GM21390 (cell line): ENCODE measurements around the gene IFIT3.

ENCODE experiments used
- ATAC-seq: cut with Tn5 transposase; IDR thresholded peaks from one replicate; pipeline ENCODE4 v1.9.1; 2021; ENCODE audit not compliant: unreplicated experiment

The IFIT3 gene

GRCh38 chr10:89355394-89355931, 27.7 kb downstream of the IFIT3 start:
- ATAC-seq = no peak

GRCh38 chr10:89357096-89357495, 29.3 kb downstream of the IFIT3 start:
- no peak for ATAC-seq

- ATAC-seq = no peak
Measured at GRCh38 chr10:89357975-89358374, 30.2 kb downstream of the IFIT3 start.

GRCh38 chr10:89360157-89360556, 32.4 kb downstream of the IFIT3 start:
- no peak for ATAC-seq

GRCh38 chr10:89362929-89363328, 35.1 kb downstream of the IFIT3 start:
- ATAC-seq = no peak

GRCh38 chr10:89363729-89364442, 36.1 kb downstream of the IFIT3 start:
- peak; percentile 46 for ATAC-seq

GRCh38 chr10:89364531-89364930, 36.7 kb downstream of the IFIT3 start:
- ATAC-seq = peak; percentile 41

- peak; percentile 67 for ATAC-seq
Measured at GRCh38 chr10:89367529-89367928, 39.7 kb downstream of the IFIT3 start.

- ATAC-seq = no peak
Measured at GRCh38 chr10:89368129-89368528, 40.3 kb downstream of the IFIT3 start.

- no peak for ATAC-seq
Measured at GRCh38 chr10:89369156-89370105, 41.6 kb downstream of the IFIT3 start.

GRCh38 chr10:89371079-89371478, 43.3 kb downstream of the IFIT3 start:
- no peak for ATAC-seq

GRCh38 chr10:89371987-89372386, 44.2 kb downstream of the IFIT3 start:
- ATAC-seq = no peak

- no peak for ATAC-seq
Measured at GRCh38 chr10:89373916-89374711, 46.3 kb downstream of the IFIT3 start.

GRCh38 chr10:89374713-89375141, 46.9 kb downstream of the IFIT3 start:
- no peak for ATAC-seq

- ATAC-seq = no peak
Measured at GRCh38 chr10:89377705-89378637, 50.2 kb downstream of the IFIT3 start, which contains the start of gene IFIT1B. Gene IFIT1B (plus strand): TSS chr10:89378056. CDS start chr10:89378136, 80 bp downstream.

- ATAC-seq = no peak
Measured at GRCh38 chr10:89379103-89379502, 51.3 kb downstream of the IFIT3 start.

- no peak for ATAC-seq
Measured at GRCh38 chr10:89382757-89383156, 55.0 kb downstream of the IFIT3 start.

GRCh38 chr10:89384474-89385340, 56.9 kb downstream of the IFIT3 start:
- ATAC-seq = no peak

GRCh38 chr10:89388806-89389205, 61.0 kb downstream of the IFIT3 start:
- no peak for ATAC-seq
